GM23248 (cell line): Measurements from ENCODE around the gene ETS1. TPM values are rescaled to one million over a fixed set of nuclear protein-coding genes. Genes with fewer than 3 reads are reported as not detected.

ENCODE experiments used
- DNase-seq: peaks from one replicate; pipeline ENCODE4 v3.0.0-alpha.2; 2015
- H2AFZ ChIP-seq: fragments of 200-600 bp; sonication (generic); 2 replicates; pipeline ENCODE4 v1.6.1; 2016; ENCODE audit warnings: antibody characterized with exemption
- H3F3A ChIP-seq: fragments of 200-600 bp; sonication (generic); 2 replicates; pipeline ENCODE4 v1.6.1; 2016; ENCODE audit warnings: mild to moderate bottlenecking, antibody characterized with exemption, mixed run types; ENCODE audit not compliant: insufficient read depth
- H3K27ac ChIP-seq: fragments of 200-600 bp; sonication (generic); 2 replicates; pipeline ENCODE4 v1.5.1; 2016; ENCODE audit warnings: mild to moderate bottlenecking
- H3K27me3 ChIP-seq: fragments of 200-600 bp; sonication (generic); replicated peaks from 2 replicates; pipeline ENCODE4 v1.6.1; 2016; ENCODE audit warnings: mild to moderate bottlenecking; ENCODE audit not compliant: insufficient read depth
- H3K36me3 ChIP-seq: fragments of 200-600 bp; sonication (generic); 2 replicates; pipeline ENCODE4 v1.6.1; 2016; ENCODE audit warnings: low read depth, mild to moderate bottlenecking
- H3K4me1 ChIP-seq: fragments of 200-600 bp; sonication (generic); 2 replicates; pipeline ENCODE4 v1.6.1; 2016; ENCODE audit warnings: mild to moderate bottlenecking; ENCODE audit not compliant: insufficient read depth
- H3K4me2 ChIP-seq: fragments of 200-600 bp; sonication (generic); one replicate; pipeline ENCODE4 v1.6.1; 2016; ENCODE audit warnings: mild to moderate bottlenecking; ENCODE audit not compliant: unreplicated experiment
- H3K4me3 ChIP-seq: fragments of 200-600 bp; sonication (generic); 2 replicates; pipeline ENCODE4 v1.5.1; 2016; ENCODE audit warnings: mild to moderate bottlenecking
- H3K79me2 ChIP-seq: fragments of 200-600 bp; sonication (generic); 2 replicates; pipeline ENCODE4 v1.6.1; 2016; ENCODE audit warnings: mild to moderate bottlenecking; ENCODE audit not compliant: insufficient read depth
- H3K9ac ChIP-seq: fragments of 200-600 bp; sonication (generic); 2 replicates; pipeline ENCODE4 v1.6.1; 2016; ENCODE audit warnings: mild to moderate bottlenecking
- H3K9me2 ChIP-seq: fragments of 200-600 bp; sonication (generic); 2 replicates; pipeline ENCODE4 v1.6.1; 2016; ENCODE audit warnings: mixed run types, mild to moderate bottlenecking, moderate library complexity; ENCODE audit not compliant: insufficient read depth
- H3K9me3 ChIP-seq: fragments of 200-600 bp; sonication (generic); one replicate; pipeline ENCODE4 v1.6.1; 2017; ENCODE audit warnings: low read depth
- H4K20me1 ChIP-seq: fragments of 200-600 bp; sonication (generic); 2 replicates; pipeline ENCODE4 v1.6.0; 2016; ENCODE audit not compliant: insufficient read depth
- EZH2 ChIP-seq: fragments of 200-600 bp; sonication (generic); IDR thresholded peaks from 2 replicates; pipeline ENCODE4 v1.6.1; 2018; ENCODE audit warnings: antibody characterized with exemption, mild to moderate bottlenecking; ENCODE audit not compliant: insufficient read depth, poor library complexity, severe bottlenecking
- EZH2phosphoT487 ChIP-seq: fragments of 200-600 bp; sonication (generic); IDR thresholded peaks from 2 replicates; pipeline ENCODE4 v1.6.1; 2018; ENCODE audit warnings: antibody characterized with exemption, moderate library complexity, mild to moderate bottlenecking, low read depth; ENCODE audit not compliant: insufficient read depth
- WGBS, 2 experiments: methylation state at CpG; one replicate each; pipeline ENCODE4 v1.1.6; 2015 to 2017; ENCODE audit warnings: low lambda C conversion rate in 2 of 2, low coverage in 1 of 2; ENCODE audit errors: missing lambda C conversion rate in 2 of 2; 5-methylcytosine and 5-hydroxymethylcytosine counted together
- in situ Hi-C: fragments of 300-500 bp; cut with MboI; formaldehyde crosslinking; loops from 2 replicates; pipeline ENCODE4 v1.15.0; 2020
- polyA plus RNA-seq: library from polyadenylated mRNA; unstranded; fragments of >200 nt; fragmentation: Nextera tagmentation; extraction: Ambion mirVana; gene quantifications from 2 replicates; pipeline ENCODE4 v1.2.1, GENCODE V29; 2016
- total RNA-seq: library from RNA; depleted of rRNA; stranded (reverse); fragments of >200 nt; shearing (Covaris generic); gene quantifications from 2 replicates; pipeline ENCODE4 v1.2.3, GENCODE V29; 2014

ETS1 gene
- total and polyA plus RNA-seq, 2 experiments from 2014 or later, result 19.9 to 61.0 TPM

DNA sequence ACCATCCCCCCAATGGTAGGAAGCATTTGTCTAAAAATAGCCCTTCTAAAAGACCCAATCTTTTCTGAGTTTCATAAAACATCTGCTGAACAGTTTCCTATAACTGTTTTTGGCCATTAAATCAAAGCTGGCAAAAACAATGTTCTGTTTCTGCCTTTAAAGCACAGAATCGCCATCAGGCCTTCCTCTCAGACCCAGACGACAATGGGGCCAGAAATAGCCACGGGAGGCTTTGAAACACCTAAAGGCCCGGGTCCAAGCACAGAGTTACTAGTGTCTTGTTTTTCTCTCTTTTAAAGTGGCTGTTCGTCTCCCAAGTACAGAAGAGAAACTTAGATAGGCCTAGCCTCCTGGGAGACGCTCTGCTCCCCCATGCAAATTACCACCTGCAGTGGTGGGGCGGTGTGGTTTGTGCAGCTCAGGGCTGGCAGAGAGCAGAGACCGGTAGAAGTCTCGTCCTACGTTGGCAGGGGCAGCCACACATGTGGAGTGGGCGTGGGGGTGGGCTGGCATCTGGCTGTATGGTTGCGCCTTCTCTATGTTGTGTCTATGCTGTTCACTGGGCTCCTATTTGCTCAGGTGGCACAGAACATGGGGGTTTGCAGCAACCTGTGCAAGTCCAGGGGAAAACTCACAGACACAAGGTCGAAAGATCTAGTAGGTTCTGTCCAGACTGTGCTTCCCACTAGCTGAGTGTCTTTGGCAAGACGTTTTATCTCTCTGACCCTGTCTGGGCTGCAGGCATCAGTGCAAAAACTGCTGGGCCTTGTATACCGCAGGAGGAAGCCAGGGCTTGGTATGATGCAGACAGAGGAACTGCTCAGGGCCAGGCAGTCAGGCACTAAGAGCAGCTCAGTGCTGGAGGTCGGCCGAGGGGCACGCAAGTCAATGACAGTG is 23.6 kb upstream of the ETS1 start:
- in situ Hi-C loops, result no loop called here
- Histone ChIP-seq H3K9me3 (no peaks in the 10 kb centered on the region), H3K4me3 (no peak overlapping the region), H3K79me2 (no peaks in the 10 kb centered on the region), H2AFZ (no peak overlapping the region), H3K9me2 (no peaks in the 10 kb centered on the region), H4K20me1 (no peaks in the 10 kb centered on the region), H3K27me3 (0 out of 2 replicates have a peak, but pooled peaks cover 5% of the 10 kb centered on the region), H3F3A (no peaks in the 10 kb centered on the region), H3K4me2 (no peak overlapping the region), H3K4me1 (no peaks in the 10 kb centered on the region), H3K27ac (no peak overlapping the region), H3K9ac (no peak overlapping the region), H3K36me3 (no peaks in the 10 kb centered on the region)
- TF ChIP-seq EZH2, result no peak
- no peak for TF ChIP-seq EZH2phosphoT487
- 67 to 69% methylated on average over 18 of the region's 18 CpGs for WGBS, 2 experiments
- no peak for DNase-seq

DNA sequence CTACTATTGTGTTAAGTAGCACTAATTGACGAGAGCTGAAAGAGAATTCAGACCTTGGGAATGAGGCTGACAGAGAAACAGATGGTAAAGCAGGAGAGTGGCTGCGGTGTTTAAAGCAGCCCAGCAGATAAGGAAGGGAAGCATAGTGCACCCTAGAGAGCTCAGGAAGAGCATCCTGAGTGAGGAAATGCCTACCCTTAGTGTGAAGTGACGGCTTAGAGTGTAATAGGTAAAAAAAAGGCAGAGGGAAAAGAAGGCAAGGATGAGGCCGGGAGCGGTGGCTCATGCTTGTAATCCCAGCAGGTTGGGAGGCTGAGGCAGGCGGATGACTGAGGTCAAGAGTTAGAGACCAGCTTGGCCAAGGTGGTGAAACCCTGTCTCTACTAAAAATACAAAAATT is 22.4 kb upstream of the ETS1 start:
- 0 out of 2 replicates have a peak, but pooled peaks cover under 1% of the 10 kb centered on the region for H3K27me3 ChIP-seq
- DNase-seq, result no peak
- H3K9me2 ChIP-seq, result no peaks in the 10 kb centered on the region
- H3K79me2 ChIP-seq, result no peaks in the 10 kb centered on the region
- H3K4me3 ChIP-seq, result no peak overlapping the region
- no peak overlapping the region for H2AFZ ChIP-seq
- no peaks in the 10 kb centered on the region for H3K9me3 ChIP-seq
- TF ChIP-seq EZH2 (no peak), EZH2phosphoT487 (no peak)
- no peaks in the 10 kb centered on the region for H3K4me1 ChIP-seq
- H3K9ac ChIP-seq, result no peak overlapping the region
- no peak overlapping the region for H3K4me2 ChIP-seq
- H3F3A ChIP-seq, result no peaks in the 10 kb centered on the region
- 82 to 86% methylated on average over 6 of the region's 6 CpGs for WGBS, 2 experiments
- no peaks in the 10 kb centered on the region for H3K36me3 ChIP-seq
- in situ Hi-C loops, result no loop called here
- H4K20me1 ChIP-seq, result no peaks in the 10 kb centered on the region
- H3K27ac ChIP-seq, result no peak overlapping the region

DNA sequence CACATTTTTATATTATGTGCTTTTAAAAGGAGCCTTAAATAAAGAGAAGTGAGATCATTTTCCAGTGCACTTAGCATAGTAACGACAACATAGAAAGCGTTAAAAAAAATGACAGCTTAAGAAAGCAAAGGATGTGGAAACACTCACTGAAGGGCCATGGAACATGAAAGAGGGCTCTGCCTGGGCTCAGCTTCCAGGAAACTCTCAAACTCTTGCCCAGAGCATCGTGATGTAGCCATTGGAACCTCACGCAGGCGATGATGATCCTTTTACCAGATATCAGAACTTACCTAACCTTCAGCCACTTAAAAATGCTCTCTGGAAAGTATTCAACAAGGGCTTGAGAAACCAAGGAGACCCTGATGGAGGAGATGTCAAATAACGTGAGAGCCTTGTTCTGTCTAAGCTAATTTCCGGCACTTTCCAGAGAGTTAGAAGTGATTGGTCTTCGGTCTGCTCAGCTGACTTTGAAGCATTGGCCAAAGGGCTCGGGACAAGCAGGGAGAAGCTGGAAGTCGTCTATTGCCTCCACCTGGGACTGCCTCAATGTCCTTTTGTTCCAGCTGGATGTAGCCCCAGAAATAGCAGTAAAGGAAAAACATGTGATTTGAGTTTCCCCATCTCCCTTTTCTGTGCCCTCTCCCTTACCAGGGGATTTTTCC is 21.5 kb upstream of the ETS1 start:
- Histone ChIP-seq H3K9ac (no peak overlapping the region), H3F3A (no peaks in the 10 kb centered on the region), H3K27me3 (no peaks in the 10 kb centered on the region), H4K20me1 (no peaks in the 10 kb centered on the region), H3K4me3 (no peak overlapping the region), H3K27ac (no peak overlapping the region), H3K4me2 (no peak overlapping the region), H3K9me3 (no peaks in the 10 kb centered on the region), H3K4me1 (no peaks in the 10 kb centered on the region), H3K36me3 (no peaks in the 10 kb centered on the region), H3K79me2 (no peaks in the 10 kb centered on the region), H3K9me2 (no peaks in the 10 kb centered on the region), H2AFZ (no peak overlapping the region)
- WGBS, 2 experiments, result 79 to 82% methylated on average over 10 of the region's 10 CpGs
- DNase-seq, result no peak
- TF ChIP-seq EZH2, result no peak
- no peak for TF ChIP-seq EZH2phosphoT487
- in situ Hi-C loops, result no loop called here

DNA sequence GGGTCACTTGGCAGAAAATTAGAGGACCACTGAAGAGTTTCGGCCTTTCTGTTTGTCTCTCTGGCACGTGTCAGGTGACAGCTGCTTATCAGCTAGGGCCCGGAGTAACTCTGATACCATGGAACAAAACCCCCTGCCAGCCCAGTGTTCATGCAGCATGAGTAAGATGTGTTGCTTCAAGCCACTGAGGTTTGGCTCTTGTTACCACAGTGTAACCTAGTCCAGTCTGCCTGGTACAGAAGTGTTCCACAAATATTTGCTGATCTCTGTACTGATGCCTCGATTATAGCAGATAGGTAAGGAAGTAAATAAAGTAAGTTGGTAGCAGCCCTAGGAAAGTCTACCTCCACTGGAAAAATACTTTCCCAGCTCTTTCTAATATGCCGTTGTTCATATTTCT is 20.5 kb upstream of the ETS1 start:
- Histone ChIP-seq H3K9ac (no peak overlapping the region), H3K9me3 (no peaks in the 10 kb centered on the region), H4K20me1 (no peaks in the 10 kb centered on the region), H3K79me2 (no peaks in the 10 kb centered on the region), H3K4me3 (no peak overlapping the region), H3K9me2 (no peaks in the 10 kb centered on the region), H3K4me1 (no peaks in the 10 kb centered on the region), H3K27ac (no peak overlapping the region), H3K27me3 (no peaks in the 10 kb centered on the region), H3K36me3 (no peaks in the 10 kb centered on the region), H3K4me2 (no peak overlapping the region), H3F3A (no peaks in the 10 kb centered on the region), H2AFZ (no peak overlapping the region)
- 83 to 84% methylated on average over 5 of the region's 5 CpGs for WGBS, 2 experiments
- DNase-seq, result no peak
- TF ChIP-seq EZH2 (no peak), EZH2phosphoT487 (no peak)
- in situ Hi-C loops, result no loop called here
